ENCODE data around the gene SLC24A3. TPM values are rescaled to one million over a fixed set of nuclear protein-coding genes. Genes with fewer than 3 reads are reported as not detected.

Gene SLC24A3
- under 1 TPM in 1 of 2 donors, not detected in 1; 0.07 TPM for total RNA-seq

DNA sequence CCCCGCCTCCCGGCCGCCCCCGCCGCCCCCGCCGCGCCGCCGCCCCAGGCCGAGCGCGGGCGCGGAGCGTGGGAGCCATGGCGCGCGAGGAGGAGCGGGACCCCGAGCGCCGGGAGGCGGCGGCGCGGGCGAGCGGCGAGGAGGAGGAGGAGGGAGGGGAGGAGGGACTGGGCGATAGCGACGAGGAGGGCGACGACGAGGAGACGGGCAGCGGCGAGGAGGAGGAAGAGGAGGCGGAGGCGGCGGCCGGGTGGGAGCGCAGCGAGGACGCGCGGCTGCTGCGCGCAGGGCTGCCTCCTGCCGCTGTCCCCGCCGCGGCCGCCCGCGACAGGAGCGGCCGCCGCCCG lies at the start of gene SLC24A3:
SLC24A3 (plus strand) TSS at position 174 of the 347 bp plus-strand sequence.
- no peak for ATAC-seq (replicated peaks in 1 of 2)
- H3K36me3 Mint-ChIP-seq (ENCODE audit: insufficient read depth in 2 of 2), result no peaks in the 10 kb centered on the region

DNA sequence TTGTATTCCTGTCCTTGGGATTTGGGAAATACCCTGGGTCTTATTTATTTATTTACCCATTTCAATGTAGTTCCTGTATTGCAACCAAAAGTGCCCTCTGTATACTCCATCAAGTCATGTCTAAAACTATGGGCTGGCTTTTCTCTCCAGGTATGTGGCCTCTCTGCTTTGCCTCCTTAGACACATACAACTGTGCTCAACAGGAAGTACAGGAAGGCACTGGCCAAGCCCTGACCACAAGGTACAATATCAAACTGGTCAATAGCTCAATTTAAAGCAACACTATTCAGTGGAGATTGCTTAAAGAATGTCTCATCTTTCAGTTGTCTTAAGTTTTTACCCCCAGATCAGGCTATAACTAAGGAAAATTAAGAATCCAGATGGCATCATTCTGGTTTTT lies 42.3 kb upstream of the SLC24A3 start:
- H3K36me3 Mint-ChIP-seq (ENCODE audit: insufficient read depth in 2 of 2), result peaks cover 3 to 4% of the 10 kb centered on the region in 2 donors
- DNase-seq (no peak), ATAC-seq (replicated peaks in 1 of 2) (no peak)
- H3K4me3 Mint-ChIP-seq, result no peak overlapping the region
- peaks cover 0 to 7% of the 10 kb centered on the region in 2 donors for H3K9me3 Mint-ChIP-seq
- H3K27me3 Mint-ChIP-seq (ENCODE audit: low read depth), result no peaks in the 10 kb centered on the region
- no peaks in the 10 kb centered on the region for H3K4me1 Mint-ChIP-seq (ENCODE audit: low read depth)
- H3K27ac Mint-ChIP-seq, result no peak overlapping the region

More for the DNA sequence above, at the start of gene SLC24A3:
- Mint-ChIP-seq H3K4me3 (peak within 1 kb of the TSS; percentile 15 to 23), H3K9me3 (no peaks in the 10 kb centered on the region), H3K27me3 (ENCODE audit: low read depth) (peaks cover 51% of the 10 kb centered on the region), H3K27ac (no peak within 1 kb of the TSS), H3K4me1 (ENCODE audit: low read depth) (no peaks in the 10 kb centered on the region)
- no peak for DNase-seq

DNA sequence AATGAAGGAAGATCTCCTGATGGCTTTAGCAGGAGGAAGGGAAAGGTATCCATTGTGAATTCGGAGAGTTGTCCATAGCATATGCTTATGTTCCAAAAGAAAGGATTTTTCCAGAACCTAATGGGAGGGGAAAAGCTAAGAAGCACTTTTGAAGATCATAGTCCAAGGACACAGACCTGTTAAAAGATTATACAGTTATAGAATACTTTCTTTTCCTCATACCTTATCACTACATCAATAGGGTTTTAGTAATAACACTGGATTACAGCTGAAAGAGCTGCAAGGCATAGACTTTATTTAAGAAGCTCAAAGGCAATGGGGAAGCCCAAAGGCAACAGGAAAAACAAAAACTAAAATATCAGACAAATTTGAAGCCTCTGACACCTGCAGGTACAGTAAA lies 39.8 kb upstream of the SLC24A3 start:
- no peak overlapping the region for H3K27ac Mint-ChIP-seq
- no peaks in the 10 kb centered on the region for H3K27me3 Mint-ChIP-seq (ENCODE audit: low read depth)
- no peak overlapping the region for H3K4me3 Mint-ChIP-seq
- peaks cover 3 to 4% of the 10 kb centered on the region in 2 donors for H3K36me3 Mint-ChIP-seq (ENCODE audit: insufficient read depth in 2 of 2)
- H3K9me3 Mint-ChIP-seq, result peaks cover 0 to 3% of the 10 kb centered on the region in 2 donors
- ATAC-seq (replicated peaks in 1 of 2) (no peak), DNase-seq (no peak)
- no peaks in the 10 kb centered on the region for H3K4me1 Mint-ChIP-seq (ENCODE audit: low read depth)

DNA sequence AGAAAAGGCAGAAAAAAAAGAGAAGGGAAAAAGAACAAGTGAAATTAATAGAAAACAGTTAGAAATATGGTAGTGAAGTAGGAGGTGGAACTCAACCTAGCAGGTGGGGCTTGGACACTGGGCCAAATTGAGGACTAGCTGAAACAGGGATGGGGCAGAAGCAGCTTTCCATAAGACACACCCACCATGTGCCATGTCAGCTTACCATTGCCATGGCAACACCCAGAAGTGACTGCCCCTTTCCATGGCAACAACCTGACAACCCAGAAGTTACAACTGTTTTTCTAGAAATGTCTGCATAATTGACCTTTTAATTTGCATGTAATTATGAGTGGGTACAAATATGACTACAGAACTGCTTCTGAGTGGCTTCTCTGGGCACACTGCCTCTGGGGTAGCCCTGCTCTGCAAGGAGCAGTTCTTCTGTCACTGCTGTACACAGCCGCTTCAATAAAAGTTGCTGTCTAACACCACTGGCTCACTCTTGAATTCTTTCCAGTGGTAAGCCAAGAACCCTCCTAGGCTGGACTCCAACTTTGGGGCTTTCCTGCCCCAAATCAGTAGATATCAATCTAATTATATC lies 35.9 kb upstream of the SLC24A3 start:
- no peak for DNase-seq
- H3K4me3 Mint-ChIP-seq, result no peak overlapping the region
- H3K4me1 Mint-ChIP-seq (ENCODE audit: low read depth), result no peaks in the 10 kb centered on the region
- no peaks in the 10 kb centered on the region for H3K9me3 Mint-ChIP-seq
- ATAC-seq (replicated peaks in 1 of 2), result no peak
- H3K27ac Mint-ChIP-seq, result no peak overlapping the region
- no peaks in the 10 kb centered on the region for H3K36me3 Mint-ChIP-seq (ENCODE audit: insufficient read depth in 2 of 2)
- H3K27me3 Mint-ChIP-seq (ENCODE audit: low read depth), result no peaks in the 10 kb centered on the region

DNA sequence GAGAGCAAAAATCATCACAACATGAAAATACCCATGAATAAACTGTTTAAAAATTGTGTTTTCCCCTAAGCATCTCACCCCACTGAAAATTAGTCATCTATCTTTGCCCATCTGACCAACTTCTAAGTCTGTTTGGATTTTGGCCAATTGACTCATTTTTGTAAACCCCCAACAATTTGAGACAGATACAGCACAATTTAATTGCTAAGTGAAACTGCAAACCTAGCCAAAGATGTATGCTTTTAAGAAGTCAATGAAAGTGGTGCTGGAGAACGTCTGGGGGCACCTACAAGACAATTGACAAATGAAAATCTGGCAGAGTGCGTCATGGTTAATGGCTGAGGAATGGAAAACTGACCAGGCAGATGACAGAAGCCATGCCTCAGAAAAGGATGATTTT lies 30.9 kb upstream of the SLC24A3 start:
- Mint-ChIP-seq H3K36me3 (ENCODE audit: insufficient read depth in 2 of 2) (no peaks in the 10 kb centered on the region), H3K27ac (no peak overlapping the region), H3K4me3 (no peak overlapping the region), H3K9me3 (peaks cover 0 to 1% of the 10 kb centered on the region in 2 donors), H3K27me3 (ENCODE audit: low read depth) (no peaks in the 10 kb centered on the region), H3K4me1 (ENCODE audit: low read depth) (no peaks in the 10 kb centered on the region)
- ATAC-seq (replicated peaks in 1 of 2) (no peak), DNase-seq (no peak)

DNA sequence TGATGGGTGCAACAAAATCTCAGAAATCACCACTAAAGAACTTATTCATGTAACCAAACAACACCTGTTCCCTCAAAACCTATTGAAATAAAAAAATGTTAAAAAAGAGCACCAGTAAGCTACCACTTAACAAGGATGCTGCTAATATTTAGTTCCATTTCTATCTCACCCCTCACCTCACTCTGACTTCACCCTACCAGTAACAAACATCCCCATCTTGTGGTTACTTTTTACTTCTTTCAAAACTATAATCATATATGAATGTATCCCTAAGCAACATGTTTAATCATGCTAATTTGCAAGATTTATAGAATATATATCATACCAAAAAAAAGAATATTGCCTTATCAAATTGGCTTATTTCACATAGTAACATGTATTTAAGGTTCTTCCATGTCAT lies 27.4 kb upstream of the SLC24A3 start:
- H3K27me3 Mint-ChIP-seq (ENCODE audit: low read depth), result no peaks in the 10 kb centered on the region

DNA sequence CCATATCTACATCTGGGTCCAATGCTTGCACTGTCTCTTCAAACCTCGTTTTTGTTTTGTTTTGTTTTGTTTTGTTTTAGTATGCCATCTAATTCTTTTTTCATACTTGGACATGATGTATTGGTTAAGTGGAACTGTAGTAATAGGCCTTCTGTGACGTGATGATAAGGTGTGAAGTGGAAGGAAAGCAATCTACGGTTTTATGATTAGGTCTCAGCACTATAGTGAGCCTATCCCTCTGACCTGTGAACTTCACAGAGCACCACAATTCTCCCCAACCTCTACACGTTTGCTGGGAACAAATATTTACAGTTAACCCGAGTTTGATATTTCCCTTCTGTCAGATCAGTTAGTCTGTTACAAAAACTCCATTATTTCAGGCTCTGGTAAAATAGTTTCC lies 19.1 kb upstream of the SLC24A3 start:
- ATAC-seq (replicated peaks in 1 of 2) (no peak), DNase-seq (no peak)
- Mint-ChIP-seq H3K4me3 (no peak overlapping the region), H3K9me3 (peaks cover 1 to 4% of the 10 kb centered on the region in 2 donors), H3K36me3 (ENCODE audit: insufficient read depth in 2 of 2) (peaks cover 0 to 1% of the 10 kb centered on the region in 2 donors), H3K27ac (no peak overlapping the region), H3K27me3 (ENCODE audit: low read depth) (no peaks in the 10 kb centered on the region), H3K4me1 (ENCODE audit: low read depth) (no peaks in the 10 kb centered on the region)

More for the DNA sequence above, 27.4 kb upstream of the SLC24A3 start:
- peaks cover 2 to 4% of the 10 kb centered on the region in 2 donors for H3K9me3 Mint-ChIP-seq
- H3K27ac Mint-ChIP-seq, result no peak overlapping the region
- peaks cover 0 to 1% of the 10 kb centered on the region in 2 donors for H3K36me3 Mint-ChIP-seq (ENCODE audit: insufficient read depth in 2 of 2)
- ATAC-seq (replicated peaks in 1 of 2), result no peak
- no peak overlapping the region for H3K4me3 Mint-ChIP-seq
- no peaks in the 10 kb centered on the region for H3K4me1 Mint-ChIP-seq (ENCODE audit: low read depth)
- DNase-seq, result no peak

DNA sequence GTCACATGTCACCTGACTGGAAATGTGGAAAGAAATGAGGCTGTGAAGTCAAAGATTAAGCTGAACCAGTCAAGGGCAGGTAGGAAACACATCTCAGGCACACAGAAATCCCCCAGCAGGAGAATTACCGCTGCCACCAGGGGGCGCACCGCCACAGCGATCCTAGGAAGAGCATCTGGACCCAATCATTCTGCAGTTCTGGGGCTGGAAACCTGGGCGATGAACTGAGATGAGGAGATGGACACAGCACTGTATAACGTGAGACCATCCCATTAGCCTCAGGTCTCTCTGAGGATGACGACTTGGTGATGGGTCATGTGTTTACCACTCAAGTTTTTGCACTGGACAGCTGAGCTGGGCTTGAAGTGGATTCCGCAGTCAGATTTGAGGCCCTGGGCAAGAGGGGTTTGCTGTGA lies 6.5 kb upstream of the SLC24A3 start:
- Mint-ChIP-seq H3K27ac (no peak overlapping the region), H3K36me3 (ENCODE audit: insufficient read depth in 2 of 2) (no peaks in the 10 kb centered on the region), H3K27me3 (ENCODE audit: low read depth) (peaks cover 40% of the 10 kb centered on the region), H3K4me1 (ENCODE audit: low read depth) (no peaks in the 10 kb centered on the region), H3K4me3 (no peak overlapping the region), H3K9me3 (no peaks in the 10 kb centered on the region)
- peak; percentile 64 to 78 for DNase-seq
- peak; percentile 28 to 43 for ATAC-seq (replicated peaks in 1 of 2)

DNA sequence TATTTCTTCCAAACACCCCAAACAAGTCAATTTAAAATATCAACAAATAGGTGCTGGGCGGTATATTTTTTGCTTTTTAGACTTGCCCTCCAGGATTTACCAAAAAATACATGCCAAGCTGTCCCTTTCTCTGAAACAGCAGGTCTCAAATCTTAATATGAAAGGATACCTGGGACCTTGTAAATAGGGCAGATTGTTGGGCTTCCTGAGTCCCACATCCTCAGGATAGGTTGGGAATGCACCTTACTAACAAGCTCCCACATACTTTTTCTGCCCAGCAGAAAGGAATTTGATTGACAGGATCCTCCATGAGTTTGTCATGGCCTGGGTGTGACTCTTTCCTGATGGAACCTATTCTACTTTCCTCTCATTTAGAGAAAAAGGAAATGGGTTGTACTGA lies 4.9 kb upstream of the SLC24A3 start:
- no peak for DNase-seq
- H3K4me1 Mint-ChIP-seq (ENCODE audit: low read depth), result no peaks in the 10 kb centered on the region
- peaks cover 47% of the 10 kb centered on the region for H3K27me3 Mint-ChIP-seq (ENCODE audit: low read depth)
- H3K36me3 Mint-ChIP-seq (ENCODE audit: insufficient read depth in 2 of 2), result no peaks in the 10 kb centered on the region
- H3K9me3 Mint-ChIP-seq, result no peaks in the 10 kb centered on the region
- H3K4me3 Mint-ChIP-seq, result no peak overlapping the region
- no peak overlapping the region for H3K27ac Mint-ChIP-seq
- no peak for ATAC-seq (replicated peaks in 1 of 2)

DNA sequence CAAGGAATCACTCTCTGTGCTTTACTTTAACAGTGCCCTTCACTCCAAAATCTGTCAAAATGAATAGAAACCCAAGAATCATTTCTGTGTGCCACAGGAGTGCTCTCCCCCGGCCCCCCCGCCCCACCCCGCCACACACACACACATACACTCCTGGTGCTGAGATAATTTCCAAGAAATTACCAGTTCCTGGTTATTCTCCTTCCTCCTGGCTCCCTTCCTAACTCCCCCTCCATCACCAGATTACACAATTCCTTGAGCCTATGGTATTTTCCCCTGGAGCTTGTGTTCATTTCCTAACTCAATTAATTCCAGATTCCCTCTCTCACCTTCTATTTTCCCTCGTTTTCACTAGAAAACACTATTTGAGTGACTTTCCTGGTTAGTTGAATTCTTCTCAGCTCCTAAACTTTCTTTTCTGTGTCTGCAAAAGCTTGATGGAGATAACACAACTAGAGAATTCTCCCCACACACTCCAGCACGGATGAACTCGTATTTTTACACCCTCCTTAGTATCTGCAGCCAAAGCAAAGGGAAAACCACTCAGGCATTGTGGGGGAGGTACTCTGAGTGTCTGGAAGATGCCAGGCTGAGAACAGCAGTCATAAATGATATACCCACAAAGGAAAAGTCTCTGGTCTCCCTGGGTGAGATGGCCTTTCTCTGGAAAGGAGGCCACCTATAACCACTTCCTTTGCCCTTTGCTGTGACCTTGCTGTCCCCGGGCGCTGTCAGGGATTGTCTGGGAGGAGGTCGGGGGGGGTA lies 1.9 kb upstream of the SLC24A3 start:
- H3K36me3 Mint-ChIP-seq (ENCODE audit: insufficient read depth in 2 of 2), result no peaks in the 10 kb centered on the region
- DNase-seq (no peak), ATAC-seq (replicated peaks in 1 of 2) (no peak)
- no peak overlapping the region for H3K27ac Mint-ChIP-seq
- H3K4me3 Mint-ChIP-seq, result no peak overlapping the region
- H3K27me3 Mint-ChIP-seq (ENCODE audit: low read depth), result peaks cover 51% of the 10 kb centered on the region
- H3K9me3 Mint-ChIP-seq, result no peaks in the 10 kb centered on the region
- H3K4me1 Mint-ChIP-seq (ENCODE audit: low read depth), result no peaks in the 10 kb centered on the region

DNA sequence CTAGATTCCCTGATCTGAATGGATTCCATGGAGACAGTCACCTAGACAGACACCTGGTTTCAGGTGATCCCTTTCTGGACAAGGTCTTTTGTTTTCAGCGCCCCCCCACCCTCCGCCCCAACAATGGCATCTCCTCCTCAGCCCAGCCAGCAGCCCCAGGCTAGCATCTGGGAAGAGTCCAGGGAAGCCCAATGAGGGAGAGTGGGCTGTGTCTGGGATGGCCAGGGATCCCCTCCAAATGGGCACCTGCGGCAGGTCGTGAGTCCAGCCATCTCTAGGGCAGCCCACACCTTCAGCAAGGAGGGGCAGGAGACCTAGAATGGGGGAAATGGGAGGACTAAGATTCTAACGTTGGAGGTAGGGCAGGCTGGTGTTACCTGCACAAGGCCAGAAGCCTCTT lies 1.2 kb upstream of the SLC24A3 start:
- H3K4me1 Mint-ChIP-seq (ENCODE audit: low read depth), result no peaks in the 10 kb centered on the region
- DNase-seq, result no peak
- H3K27me3 Mint-ChIP-seq (ENCODE audit: low read depth), result peaks cover 51% of the 10 kb centered on the region
- H3K9me3 Mint-ChIP-seq, result no peaks in the 10 kb centered on the region
- no peaks in the 10 kb centered on the region for H3K36me3 Mint-ChIP-seq (ENCODE audit: insufficient read depth in 2 of 2)
- no peak for ATAC-seq (replicated peaks in 1 of 2)
- no peak overlapping the region for H3K27ac Mint-ChIP-seq
- H3K4me3 Mint-ChIP-seq, result peak overlapping the region; percentile 15 to 23

DNA sequence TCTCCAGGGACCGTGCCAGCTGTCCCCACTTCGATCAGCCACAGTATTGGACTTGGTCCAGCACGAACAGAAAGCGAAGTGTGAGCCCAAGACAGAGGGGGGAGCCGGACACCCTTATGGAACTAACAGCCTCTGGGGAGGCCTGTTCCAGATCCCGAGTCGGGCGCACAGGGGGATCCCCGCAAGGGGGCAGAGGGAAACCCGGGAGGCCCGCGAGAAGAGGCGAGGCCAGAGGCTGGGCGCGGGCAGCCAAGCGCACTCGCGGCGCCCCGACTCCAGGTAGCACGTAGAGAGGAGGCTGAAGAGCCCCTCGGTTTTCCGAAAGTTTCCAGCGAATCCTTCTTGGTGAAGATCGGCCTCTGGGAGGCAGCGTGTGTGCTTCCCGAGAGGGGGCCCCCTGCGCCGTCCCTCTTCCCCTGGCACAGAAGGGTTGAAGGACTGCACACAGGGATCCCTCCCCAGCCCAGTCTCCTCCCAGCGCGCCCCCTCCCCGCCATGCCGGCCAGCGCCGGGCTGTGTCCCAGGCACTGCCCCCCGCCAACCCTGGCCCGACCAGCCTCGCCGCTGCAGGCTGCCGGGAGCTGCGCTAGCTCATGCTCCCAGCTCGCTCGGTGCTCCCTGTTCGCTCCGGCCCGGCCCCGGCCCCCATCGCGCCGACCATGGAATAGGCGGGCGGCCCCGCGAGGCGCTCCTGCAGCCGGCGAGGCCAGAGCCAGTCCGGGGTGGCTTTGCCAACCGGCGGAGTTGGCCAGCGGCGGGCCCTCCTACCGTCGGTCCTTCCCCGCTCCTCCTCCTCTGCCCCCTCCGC lies 577 bp upstream of the SLC24A3 start:
- Mint-ChIP-seq H3K4me1 (ENCODE audit: low read depth) (no peaks in the 10 kb centered on the region), H3K36me3 (ENCODE audit: insufficient read depth in 2 of 2) (no peaks in the 10 kb centered on the region), H3K4me3 (peak overlapping the region; percentile 15 to 23), H3K9me3 (no peaks in the 10 kb centered on the region), H3K27ac (no peak overlapping the region), H3K27me3 (ENCODE audit: low read depth) (peaks cover 51% of the 10 kb centered on the region)
- ATAC-seq (replicated peaks in 1 of 2) (no peak), DNase-seq (no peak)

DNA sequence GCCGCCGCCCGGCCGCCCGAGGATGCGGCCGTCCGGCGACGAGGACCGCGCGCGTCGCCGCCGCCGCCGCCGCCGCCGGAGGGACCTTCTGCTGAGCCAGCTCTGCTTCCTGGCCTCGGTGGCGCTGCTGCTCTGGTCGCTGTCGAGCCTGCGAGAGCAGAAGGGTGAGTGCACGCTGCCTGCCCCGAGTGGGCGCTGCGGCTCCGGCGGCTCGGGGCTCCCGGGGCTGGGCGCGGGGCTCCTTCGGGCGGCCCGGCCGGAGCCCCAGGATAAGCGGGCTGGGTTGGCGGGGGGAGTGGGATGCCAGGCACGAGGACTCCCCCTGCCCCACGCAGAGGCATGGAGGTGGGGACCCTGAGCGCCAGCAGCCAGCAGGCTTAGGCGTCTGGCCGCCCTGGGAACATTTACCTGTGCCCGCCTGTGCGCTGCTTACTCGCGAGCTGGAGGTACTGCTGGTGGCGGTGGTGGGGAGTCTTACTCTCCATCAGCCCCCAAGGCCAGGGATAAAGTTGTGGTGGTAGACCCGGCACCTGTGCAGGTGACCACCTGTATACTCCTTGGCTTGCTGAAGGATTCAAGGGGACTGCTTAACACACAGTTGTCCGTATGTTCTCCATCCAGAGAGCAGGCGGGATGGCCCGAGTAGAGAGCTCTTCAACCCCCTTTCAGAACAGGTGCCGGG lies 520 bp downstream of the SLC24A3 start:
- peaks cover 54% of the 10 kb centered on the region for H3K27me3 Mint-ChIP-seq (ENCODE audit: low read depth)
- DNase-seq (peak; percentile 44 to 48), ATAC-seq (replicated peaks in 1 of 2) (peak; percentile 74 to 82)
- H3K9me3 Mint-ChIP-seq, result no peaks in the 10 kb centered on the region
- H3K27ac Mint-ChIP-seq, result no peak overlapping the region
- no peaks in the 10 kb centered on the region for H3K4me1 Mint-ChIP-seq (ENCODE audit: low read depth)
- H3K4me3 Mint-ChIP-seq, result no peak overlapping the region
- H3K36me3 Mint-ChIP-seq (ENCODE audit: insufficient read depth in 2 of 2), result no peaks in the 10 kb centered on the region
